Ectodermal cell (in vitro differentiated cells): ENCODE measurements around the gene CASKIN2.

ENCODE experiments used
- H3K27ac ChIP-seq: 2 replicates; pipeline ENCODE4 v1.7.0; 2013; ENCODE audit warnings: mild to moderate bottlenecking, low read depth, low read length; ENCODE audit not compliant: insufficient read depth, poor library complexity, severe bottlenecking
- H3K27me3 ChIP-seq: 2 replicates; pipeline ENCODE4 v1.7.0; 2013; ENCODE audit warnings: mild to moderate bottlenecking, low read length; ENCODE audit not compliant: insufficient read depth, control insufficient read depth, poor library complexity, severe bottlenecking
- H3K36me3 ChIP-seq: one replicate; pipeline ENCODE4 v1.7.0; 2013; ENCODE audit warnings: low read length; ENCODE audit not compliant: control insufficient read depth, insufficient read depth
- H3K4me1 ChIP-seq: one replicate; pipeline ENCODE4 v1.7.0; 2013; ENCODE audit warnings: low read length; ENCODE audit not compliant: control insufficient read depth, insufficient read depth
- H3K4me3 ChIP-seq: 2 replicates; pipeline ENCODE4 v1.7.0; 2013; ENCODE audit warnings: low read depth, low read length, control low read depth; ENCODE audit not compliant: insufficient read depth
- H3K9me3 ChIP-seq: 2 replicates; pipeline ENCODE4 v1.7.0; 2013; ENCODE audit warnings: mild to moderate bottlenecking, low read length, moderate library complexity; ENCODE audit not compliant: control insufficient read depth
- WGBS, 2 experiments: methylation state at CpG; one replicate each; pipeline ENCODE4 v1.1.7; 2013; ENCODE audit warnings: missing lambda C conversion rate in 2 of 2; 5-methylcytosine and 5-hydroxymethylcytosine counted together

CASKIN2 gene

DNA sequence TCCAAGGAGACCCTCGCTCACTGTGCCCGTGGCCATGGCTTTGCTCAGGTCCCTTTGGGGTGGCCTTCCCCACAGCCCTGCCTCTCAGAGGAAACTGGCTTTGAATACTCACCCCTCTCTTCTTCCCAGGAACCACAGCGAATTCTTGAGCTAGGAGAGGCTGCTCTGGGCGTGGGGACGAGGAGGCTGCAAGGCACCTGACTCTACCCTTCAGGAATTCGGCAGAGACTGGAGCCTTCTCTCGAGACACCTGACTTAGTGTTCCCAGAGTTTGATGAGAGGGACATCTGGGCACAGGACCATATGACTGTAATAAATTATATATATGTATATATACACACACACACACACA is 16.4 kb upstream of the CASKIN2 start:
- Histone ChIP-seq H3K4me1 (peaks cover 23% of the 10 kb centered on the region), H3K4me3 (no peak overlapping the region), H3K27me3 (peaks cover 6% of the 10 kb centered on the region), H3K27ac (no peak overlapping the region), H3K36me3 (no peaks in the 10 kb centered on the region), H3K9me3 (no peaks in the 10 kb centered on the region)
- 90 to 93% methylated on average over 7 of the region's 7 CpGs for WGBS, 2 experiments

DNA sequence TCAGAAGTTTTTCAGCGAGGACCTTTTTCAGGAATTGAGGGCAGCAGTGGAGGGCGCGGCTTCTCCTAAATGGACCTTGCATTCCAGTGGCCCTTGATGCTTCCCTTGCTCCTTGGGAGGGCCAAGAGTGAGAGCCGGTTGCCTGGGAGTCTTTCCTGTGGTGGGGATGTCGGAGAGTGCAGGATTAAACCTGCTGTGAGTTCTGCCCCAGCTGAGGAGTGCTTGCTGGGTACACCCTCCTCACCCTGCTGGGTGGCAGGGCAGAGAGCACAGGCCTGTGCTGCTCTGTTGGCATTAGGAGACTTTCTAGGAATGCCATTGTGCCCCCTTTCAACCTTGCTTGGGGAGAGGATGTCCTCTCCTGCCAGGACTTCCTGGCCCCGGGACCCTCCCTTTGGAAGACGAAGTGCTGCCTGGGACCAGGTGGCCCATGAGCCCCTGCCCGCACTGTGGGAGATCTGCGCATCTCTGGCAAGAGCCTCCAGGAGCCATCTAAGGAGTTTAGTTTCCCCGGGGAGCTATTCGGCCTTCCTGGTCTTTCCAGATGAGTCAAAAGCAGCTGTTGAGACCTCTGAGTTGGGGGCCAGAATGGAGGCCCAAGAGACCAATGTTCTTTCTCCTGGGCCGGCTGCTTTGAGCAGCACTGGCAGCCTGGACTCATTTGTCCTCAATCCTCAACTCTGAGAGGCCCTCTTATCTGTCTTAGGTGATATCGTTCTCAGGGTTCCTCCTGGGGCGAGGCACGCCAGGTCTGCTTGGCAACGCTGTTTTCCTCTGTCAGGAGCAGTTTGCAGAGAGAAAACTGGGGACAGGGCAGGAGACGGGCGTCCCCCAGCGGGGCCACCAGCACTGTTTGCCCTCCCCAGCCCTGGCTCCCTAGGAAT is 15.7 kb upstream of the CASKIN2 start:
- no peaks in the 10 kb centered on the region for H3K9me3 ChIP-seq
- no peak overlapping the region for H3K27ac ChIP-seq
- no peak overlapping the region for H3K4me3 ChIP-seq
- H3K36me3 ChIP-seq, result no peaks in the 10 kb centered on the region
- peaks cover 24% of the 10 kb centered on the region for H3K4me1 ChIP-seq
- WGBS, 2 experiments, result 83 to 86% methylated on average over 19 of the region's 19 CpGs
- peaks cover 12% of the 10 kb centered on the region for H3K27me3 ChIP-seq

- Histone ChIP-seq H3K4me1 (peaks cover 12% of the 10 kb centered on the region), H3K9me3 (no peaks in the 10 kb centered on the region), H3K27me3 (peaks cover 27% of the 10 kb centered on the region), H3K27ac (no peak overlapping the region), H3K36me3 (peaks cover 3% of the 10 kb centered on the region), H3K4me3 (peak overlapping the region; percentile 56)
- WGBS, 2 experiments, result 52 to 53% methylated on average over 13 of the region's 13 CpGs
Observed at GRCh38 chr17:75526555-75527270, 11.4 kb upstream of the CASKIN2 start.

DNA sequence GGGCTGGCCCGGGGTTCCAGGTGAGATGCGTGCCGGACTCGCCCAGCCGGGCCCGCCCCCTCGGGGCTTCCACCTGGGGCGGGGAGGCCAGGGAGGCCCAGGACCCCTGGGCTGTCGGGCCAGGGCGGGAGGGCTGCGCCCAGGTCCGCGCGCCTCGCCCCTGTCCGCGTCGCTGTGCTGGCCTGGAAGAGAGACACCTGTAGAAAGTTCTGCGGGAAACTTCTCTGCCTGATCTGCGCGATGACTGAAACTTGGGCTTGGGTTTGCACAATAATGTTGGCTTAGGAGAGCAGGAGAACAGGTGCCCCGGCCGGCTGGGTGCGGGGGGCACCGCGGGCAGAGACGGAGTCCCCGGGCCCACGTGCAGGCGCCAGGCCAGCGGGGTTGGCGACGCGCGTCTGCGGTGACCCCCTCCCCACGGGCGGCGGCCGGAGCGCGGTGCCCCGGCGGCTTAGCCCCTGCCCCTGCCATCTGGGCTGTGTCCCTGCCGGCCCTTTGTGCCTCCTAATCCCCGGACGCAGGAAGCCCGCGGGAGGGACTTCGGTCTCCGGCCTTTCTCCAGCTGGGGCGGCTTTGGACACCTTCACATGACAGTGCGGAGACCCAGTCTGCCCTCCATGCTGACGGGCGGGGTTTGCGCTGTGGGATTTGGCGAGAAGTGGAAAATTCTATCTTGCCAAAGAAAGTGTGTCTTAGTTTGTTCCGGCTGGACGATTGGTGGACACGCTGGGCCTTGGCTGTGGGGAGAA is 10.6 kb upstream of the CASKIN2 start:
- Histone ChIP-seq H3K9me3 (no peaks in the 10 kb centered on the region), H3K36me3 (peaks cover 3% of the 10 kb centered on the region), H3K27ac (peak overlapping the region; percentile 44), H3K4me1 (peaks cover 8% of the 10 kb centered on the region), H3K27me3 (peaks cover 27% of the 10 kb centered on the region), H3K4me3 (peak overlapping the region; percentile 56)
- WGBS, 2 experiments, result 2% methylated on average over 60 of the region's 60 CpGs

DNA sequence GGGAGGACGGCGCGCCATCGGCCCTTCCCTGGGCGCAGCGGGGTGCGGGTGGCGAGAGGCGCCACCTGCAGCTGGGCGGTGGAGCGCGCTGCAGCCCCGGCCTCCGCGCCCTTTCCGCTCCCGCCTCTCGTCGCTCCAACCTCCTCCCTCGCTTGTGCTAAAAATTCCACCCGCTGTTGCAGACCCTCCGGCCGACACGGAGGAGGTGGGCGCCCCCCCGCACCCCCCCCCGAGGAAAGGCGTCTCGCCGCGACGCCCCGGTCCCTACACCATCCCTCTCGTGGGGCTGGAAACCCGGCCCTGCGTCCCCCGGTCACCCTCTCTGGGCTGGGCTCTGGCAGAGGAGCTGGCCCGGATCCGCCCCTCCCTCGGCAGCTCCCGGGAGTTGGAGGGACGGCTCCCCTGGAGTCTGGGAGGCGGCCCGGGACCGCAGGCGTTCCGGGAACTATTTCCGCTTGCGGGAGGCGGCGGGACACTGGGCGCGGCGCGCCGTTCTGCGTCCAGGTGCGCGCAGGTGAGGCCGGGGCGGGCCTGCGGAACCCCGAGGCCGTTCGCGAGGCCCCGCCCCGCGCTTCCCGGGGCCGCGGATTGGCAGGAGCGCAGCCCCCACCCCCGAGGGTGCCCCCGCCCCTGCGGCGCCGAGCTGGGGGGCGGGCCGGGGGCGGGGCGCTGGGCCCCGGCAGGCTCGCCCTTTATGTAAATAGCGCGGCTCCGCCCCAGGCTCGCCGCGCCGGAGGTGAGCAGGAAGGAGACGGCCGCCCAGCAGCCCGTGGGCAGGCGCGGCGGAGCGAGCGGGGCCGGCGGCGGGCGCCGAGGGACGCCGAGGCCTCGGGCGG is 9.9 kb upstream of the CASKIN2 start, which contains the start of gene LLGL2:
Gene LLGL2, plus strand, starts transcription at position 728 of the 836 bp plus-strand sequence. CDS start 17,730 bp downstream, outside the sequence.
- Histone ChIP-seq H3K27me3 (peaks cover 27% of the 10 kb centered on the region), H3K4me3 (peak within 1 kb of the TSS; percentile 56), H3K4me1 (peaks cover 4% of the 10 kb centered on the region), H3K9me3 (no peaks in the 10 kb centered on the region), H3K27ac (peak within 1 kb of the TSS; percentile 44), H3K36me3 (peaks cover 3% of the 10 kb centered on the region)
- WGBS, 2 experiments, result 0% methylated on average over 108 of the region's 108 CpGs

DNA sequence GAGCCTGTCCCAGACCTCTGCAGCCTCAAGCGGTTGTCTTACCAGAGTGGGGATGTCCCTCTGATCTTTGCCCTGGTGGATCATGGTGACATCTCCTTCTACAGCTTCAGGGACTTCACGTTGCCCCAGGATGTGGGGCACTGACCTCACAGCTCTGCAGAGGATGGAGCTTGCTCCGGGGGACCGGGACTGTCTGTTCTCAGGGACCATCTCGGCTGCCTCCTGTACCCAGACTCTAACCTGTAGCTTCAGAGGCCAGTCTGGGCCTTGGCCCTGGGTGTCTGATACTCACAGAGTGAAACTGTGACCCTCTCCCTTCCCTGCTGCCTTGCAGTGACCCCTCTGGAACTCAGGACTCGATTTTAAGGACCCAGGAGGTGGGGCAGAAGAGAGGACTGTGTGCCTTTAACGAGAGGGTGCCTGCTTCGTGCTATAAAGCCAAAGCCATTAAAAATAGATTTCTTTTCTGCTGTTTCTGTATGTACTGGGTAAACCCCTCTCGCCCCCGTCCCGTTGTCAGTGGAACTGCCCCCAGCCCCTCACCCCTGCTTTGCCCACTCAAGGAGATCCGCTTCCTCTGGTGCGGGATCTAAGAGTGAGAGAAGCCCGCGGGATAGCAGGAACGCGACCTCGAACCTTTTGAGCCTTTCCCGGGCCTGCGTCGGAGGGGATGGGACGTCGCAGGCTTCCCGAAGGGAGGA is 9.1 kb upstream of the CASKIN2 start:
- Histone ChIP-seq H3K27ac (no peak overlapping the region), H3K9me3 (no peaks in the 10 kb centered on the region), H3K36me3 (peaks cover 3% of the 10 kb centered on the region), H3K27me3 (peaks cover 27% of the 10 kb centered on the region), H3K4me1 (peaks cover 4% of the 10 kb centered on the region), H3K4me3 (peak overlapping the region; percentile 56)
- 27 to 28% methylated on average over 24 of the region's 24 CpGs for WGBS, 2 experiments

GRCh38 chr17:75523647-75524046 is 8.3 kb upstream of the CASKIN2 start:
- no peak overlapping the region for H3K4me3 ChIP-seq
- H3K27me3 ChIP-seq, result peaks cover 27% of the 10 kb centered on the region
- H3K27ac ChIP-seq, result no peak overlapping the region
- peaks cover 3% of the 10 kb centered on the region for H3K36me3 ChIP-seq
- H3K4me1 ChIP-seq, result peaks cover 4% of the 10 kb centered on the region
- 94 to 96% methylated on average over 7 of the region's 7 CpGs for WGBS, 2 experiments
- no peaks in the 10 kb centered on the region for H3K9me3 ChIP-seq

DNA sequence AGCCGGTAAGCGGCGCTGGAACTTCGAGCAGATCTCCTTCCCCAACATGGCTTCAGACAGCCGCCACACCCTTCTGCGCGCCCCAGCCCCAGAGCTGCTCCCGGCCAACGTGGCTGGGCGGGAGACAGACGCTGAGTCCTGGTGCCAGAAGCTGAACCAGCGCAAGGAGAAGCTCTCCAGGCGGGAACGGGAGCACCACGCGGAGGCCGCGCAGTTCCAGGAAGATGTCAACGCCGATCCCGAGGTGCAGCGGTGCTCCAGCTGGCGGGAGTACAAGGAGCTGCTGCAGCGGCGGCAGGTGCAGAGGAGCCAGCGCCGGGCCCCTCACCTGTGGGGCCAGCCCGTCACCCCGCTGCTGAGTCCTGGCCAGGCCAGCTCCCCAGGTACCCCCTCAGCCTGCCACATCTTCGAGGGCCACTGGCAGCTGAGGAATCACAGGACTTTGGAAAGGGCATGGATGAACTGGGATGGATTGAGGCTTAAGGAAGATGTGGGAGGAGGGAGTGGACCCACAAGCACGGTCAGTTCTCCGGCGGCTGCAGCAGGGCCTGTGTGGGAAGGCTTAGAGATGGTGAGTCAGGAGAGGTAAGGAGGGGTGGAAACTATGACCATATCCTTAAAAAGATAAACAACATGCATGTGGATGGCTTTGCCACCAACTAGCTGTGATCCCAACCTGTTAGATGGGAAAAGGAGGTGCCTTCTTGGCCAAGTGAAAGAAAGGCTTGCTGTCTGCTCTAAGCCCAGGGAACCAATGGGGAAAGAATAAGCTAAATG is 6.8 kb upstream of the CASKIN2 start:
- peaks cover 4% of the 10 kb centered on the region for H3K4me1 ChIP-seq
- H3K27me3 ChIP-seq, result peaks cover 25% of the 10 kb centered on the region
- H3K4me3 ChIP-seq, result no peak overlapping the region
- no peaks in the 10 kb centered on the region for H3K9me3 ChIP-seq
- H3K27ac ChIP-seq, result no peak overlapping the region
- 95% methylated on average over 33 of the region's 33 CpGs for WGBS, 2 experiments
- H3K36me3 ChIP-seq, result peaks cover 3% of the 10 kb centered on the region
